Limb (tissue), 2 donors: ENCODE results near the gene FBXO46.

ENCODE experiments used
- DNase-seq, 2 donors: peaks; one replicate each; pipeline ENCODE4 v3.0.0-alpha.2; 2016; ENCODE audit errors: extremely low spot score in 2 of 2

Gene FBXO46

GRCh38 chr19:45730368-45731288 is at the start of gene FBXO46:
FBXO46 (minus strand) TSS chr19:45730896; CDS start chr19:45713495, 17,401 bp downstream.
- DNase-seq, result peak; percentile 97

GRCh38 chr19:45780146-45780447 is 49.4 kb upstream of the FBXO46 start:
- no peak for DNase-seq

GRCh38 chr19:45779231-45780145 is 48.8 kb upstream of the FBXO46 start:
- DNase-seq, result peak in 1 of 2 donors; percentile 88

GRCh38 chr19:45778010-45778661 is 47.4 kb upstream of the FBXO46 start:
- no peak for DNase-seq

GRCh38 chr19:45777395-45777961 is 46.8 kb upstream of the FBXO46 start:
- no peak for DNase-seq

GRCh38 chr19:45774765-45775164 is 44.1 kb upstream of the FBXO46 start:
- no peak for DNase-seq

- DNase-seq, result no peak
These were observed 42.7 kb upstream of the FBXO46 start for GRCh38 chr19:45773384-45773783.

GRCh38 chr19:45772912-45773311 is 42.2 kb upstream of the FBXO46 start:
- no peak for DNase-seq

- DNase-seq, result no peak
These were observed 41.6 kb upstream of the FBXO46 start for GRCh38 chr19:45772130-45772840.

GRCh38 chr19:45771311-45771933 is 40.7 kb upstream of the FBXO46 start:
- DNase-seq, result peak in 1 of 2 donors; percentile 57

- peak; percentile 96 for DNase-seq
These were observed 39.8 kb upstream of the FBXO46 start for GRCh38 chr19:45770192-45771101.

- DNase-seq, result peak in 1 of 2 donors; percentile 78
These were observed 39.1 kb upstream of the FBXO46 start for GRCh38 chr19:45769821-45770191.

- peak; percentile 98 to 100 for DNase-seq
These were observed 38.5 kb upstream of the FBXO46 start, which contains the start of gene SIX5 for GRCh38 chr19:45768984-45769782. SIX5 (minus strand) TSS chr19:45769252; CDS start chr19:45768844, 408 bp downstream.

GRCh38 chr19:45768655-45768983 is 37.9 kb upstream of the FBXO46 start:
- DNase-seq, result peak in 1 of 2 donors; percentile 65

- DNase-seq, result peak; percentile 36 to 78
These were observed 37.4 kb upstream of the FBXO46 start for GRCh38 chr19:45767881-45768654.

GRCh38 chr19:45767410-45767880 is 36.7 kb upstream of the FBXO46 start:
- peak; percentile 51 to 83 for DNase-seq

- DNase-seq, result peak in 1 of 2 donors; percentile 46
These were observed 36.2 kb upstream of the FBXO46 start for GRCh38 chr19:45766869-45767346.
